HEK293T (cell line): ENCODE data around the gene SH3TC1.

ENCODE experiments used
- ARNT ChIP-seq: fragments of 450-650 bp; IDR thresholded peaks from 2 replicates; pipeline ENCODE4 v1.6.1; 2017; ENCODE audit warnings: mild to moderate bottlenecking
- BHLHE40 ChIP-seq: fragments of 450-650 bp; IDR thresholded peaks from 2 replicates; pipeline ENCODE4 v1.6.1; 2016; ENCODE audit warnings: mild to moderate bottlenecking, moderate library complexity, borderline replicate concordance
- SUZ12 ChIP-seq: fragments of 450-650 bp; IDR thresholded peaks from 2 replicates; pipeline ENCODE4 v1.6.1; 2016; ENCODE audit warnings: mild to moderate bottlenecking

DNA sequence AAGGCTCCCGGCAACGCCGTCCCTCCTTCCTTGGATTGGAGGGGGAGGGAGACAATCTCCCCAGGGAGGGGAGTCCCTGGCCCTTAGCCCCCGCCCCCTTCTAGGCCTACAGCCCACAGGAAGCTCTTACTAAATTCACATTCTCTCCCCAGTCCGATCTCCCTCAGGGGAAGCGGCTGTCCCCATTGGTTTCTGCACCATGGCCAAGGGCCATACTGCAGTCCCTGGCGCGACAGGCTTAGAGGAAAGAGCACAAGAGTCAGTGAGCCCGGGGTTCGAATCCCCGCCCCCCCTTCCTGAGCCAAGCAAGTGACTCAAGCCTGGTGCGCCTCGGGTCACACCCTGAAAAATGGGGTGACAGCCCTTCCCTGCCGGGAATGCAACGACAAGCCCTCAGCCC, 41.6 kb upstream of the SH3TC1 start:
- no peak for TF ChIP-seq ARNT
- no peak for TF ChIP-seq BHLHE40
- no peak for TF ChIP-seq SUZ12
